Left colon (tissue), 2 donors: ENCODE results near the gene HOXD10. TPM values are rescaled to one million over a fixed set of nuclear protein-coding genes. Genes with fewer than 3 reads are reported as not detected.

Source experiments
- ATAC-seq: fragments of 200-7000 bp; cut with Tn5 transposase; one replicate; pipeline ENCODE4 v1.9.1; 2020; ENCODE audit warnings: mild to moderate bottlenecking, moderate library complexity
- DNase-seq, 2 donors: peaks; one replicate each; pipeline ENCODE4 v3.0.0-alpha.2; 2020
- intact Hi-C, 2 donors: fragments of 100-400 bp; cut with DNase I in 1 of 2; cut with micrococcal nuclease in 1 of 2; formaldehyde crosslinking; loops; one replicate each; pipeline versions ENCODE4 v1.11.2 to v1.14.0; 2022; cut with DNase I, micrococcal nuclease
- microRNA-seq, 2 donors: library from miRNA; unstranded; fragments of <30 nt; microRNA quantifications; one replicate each; pipeline versions ENCODE4 v1.1.0 to v1.2.0, GENCODE V29; 2020
- total RNA-seq, 2 donors: library from RNA; stranded (reverse); fragmentation: NEBNext Ultra II Directional; extraction: Animal tissue kit (Norgen Biotek cat#: 25700); gene quantifications; one replicate each; pipeline ENCODE4 v1.2.1, GENCODE V29; 2021
- donor health status: DM: no; HTN: no; CAD: no.
- donor health status: DM: yes; HTN: yes; CAD: no.

The HOXD10 gene
- total RNA-seq, 2 donors from 2014 or later, result 1.0 to 14.8 TPM

- ATAC-seq (no peak), DNase-seq (no peak)
- intact Hi-C loops, result no loop called here
Observed at GRCh38 chr2:176160986-176161824, 44.6 kb downstream of the HOXD10 start.

GRCh38 chr2:176161825-176162626 lies 45.4 kb downstream of the HOXD10 start:
- intact Hi-C loops, result no loop called here
- ATAC-seq (no peak), DNase-seq (no peak)

- ATAC-seq (peak; percentile 60), DNase-seq (no peak)
- intact Hi-C loops, result no loop called here
Observed at GRCh38 chr2:176162911-176163671, 46.5 kb downstream of the HOXD10 start.

- no peak for DNase-seq
- no peak for ATAC-seq
- intact Hi-C loops, result no loop called here
Observed at GRCh38 chr2:176163672-176164056, 47.1 kb downstream of the HOXD10 start.

GRCh38 chr2:176164201-176164600 lies 47.6 kb downstream of the HOXD10 start:
- no peak for ATAC-seq
- no peak for DNase-seq

GRCh38 chr2:176164611-176165369 lies 48.2 kb downstream of the HOXD10 start:
- no peak for DNase-seq
- ATAC-seq, result no peak
- intact Hi-C loops, result no loop called here

More at GRCh38 chr2:176164201-176164600, 47.6 kb downstream of the HOXD10 start:
- intact Hi-C loops, result no loop called here

DNA sequence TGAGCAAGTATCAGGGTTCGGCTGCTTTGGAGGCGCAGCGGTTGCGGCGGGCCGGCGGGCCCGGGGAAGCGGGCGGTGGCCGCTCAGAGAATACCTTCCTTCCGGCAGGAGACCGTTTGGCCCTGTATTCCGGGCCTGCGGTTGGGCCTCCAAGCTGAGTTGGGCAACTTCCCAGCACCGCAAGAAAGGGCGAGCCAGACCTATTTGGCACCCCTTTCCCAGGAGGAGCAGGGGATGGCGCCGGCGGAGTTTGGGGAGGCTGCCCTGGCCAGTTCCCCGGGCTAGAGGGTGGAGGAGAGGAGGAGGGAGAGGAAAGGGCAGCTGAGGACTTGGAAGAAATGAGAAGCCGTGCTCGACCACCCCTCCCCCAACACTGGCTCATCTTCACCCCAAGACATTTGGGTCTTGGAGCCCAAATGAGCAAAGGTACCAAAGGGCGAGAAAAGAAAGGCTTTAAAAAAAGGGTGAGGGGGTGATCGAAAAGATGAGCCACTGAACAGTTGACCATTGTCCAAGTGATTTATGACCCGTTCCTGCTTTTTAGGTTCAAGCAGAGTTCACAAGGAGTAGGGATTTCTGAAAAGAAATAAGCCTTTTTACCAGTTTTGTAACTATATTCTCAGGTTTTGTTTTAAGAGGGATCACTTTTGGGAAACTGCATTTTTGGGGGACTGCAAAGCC lies 48.9 kb downstream of the HOXD10 start:
- ATAC-seq, result no peak
- DNase-seq, result no peak
- intact Hi-C loops, result no loop called here

DNA sequence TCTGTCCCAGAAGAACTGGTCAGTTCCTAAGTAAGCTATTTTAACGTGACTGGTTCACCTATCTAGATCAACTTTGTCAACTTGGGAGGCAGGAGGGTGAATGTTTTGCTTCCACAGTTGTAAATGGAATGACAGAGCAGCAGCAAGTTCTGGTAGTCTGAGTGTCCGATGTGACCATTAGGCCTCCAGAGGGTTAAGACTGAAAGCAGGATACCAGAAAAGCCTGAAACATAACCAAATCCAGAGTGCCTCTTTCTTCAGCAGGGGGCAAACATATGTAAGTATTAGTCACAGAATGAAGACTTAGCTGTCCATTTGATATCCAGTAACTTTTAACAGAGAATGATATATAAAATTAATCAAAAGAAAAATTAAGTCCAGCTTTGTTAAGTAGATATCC lies 49.7 kb downstream of the HOXD10 start:
- intact Hi-C loops, result no loop called here
- DNase-seq, result no peak
- no peak for ATAC-seq

DNA sequence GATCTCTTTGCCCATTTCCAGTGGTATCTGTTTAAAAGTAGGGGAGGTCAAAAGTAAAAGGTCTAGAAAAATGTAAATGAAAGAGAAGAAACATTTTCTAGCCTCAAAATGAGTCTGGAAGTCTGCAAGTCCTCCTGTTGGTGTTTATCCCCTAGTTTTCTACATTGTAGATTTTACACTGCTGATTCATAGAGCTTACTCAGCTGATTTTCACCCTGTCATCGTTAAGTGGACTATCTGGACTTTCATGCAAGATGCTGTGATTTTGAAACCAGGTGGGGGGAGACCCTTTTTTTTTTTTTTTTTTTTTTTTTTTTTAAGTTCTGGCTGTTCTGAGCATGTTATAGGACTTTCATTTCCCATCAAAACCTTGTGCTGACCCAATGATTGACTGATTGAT lies 50.8 kb downstream of the HOXD10 start:
- no peak for ATAC-seq
- no peak for DNase-seq
- intact Hi-C loops, result no loop called here

GRCh38 chr2:176169181-176169580 lies 52.6 kb downstream of the HOXD10 start:
- ATAC-seq, result no peak
- DNase-seq, result no peak
- intact Hi-C loops, result no loop called here

Small RNA genes lying within 50 kb of the gene (microRNA-seq; reads per million reads assigned to microRNA genes)
- 18,169 to 28,156 reads per million in 2 donors for gene MIR10B

Other genes starting within 250 kb of the HOXD10 start
- 10 to 100 TPM; 41.5 to 41.9 TPM for gene LNPK, start 114.5 kb upstream of the HOXD10 start, total RNA-seq
- gene EVX2, start 32.8 kb upstream of the HOXD10 start, total RNA-seq, result not detected
- gene HOXD13, start 24.1 kb upstream of the HOXD10 start, total RNA-seq, result under 1 TPM; 0.14 to 0.15 TPM
- not detected for gene HOXD12, start 17.0 kb upstream of the HOXD10 start, total RNA-seq
- 1 to 10 TPM in 1 of 2 donors, under 1 TPM in 1; 0.37 to 4.2 TPM for gene HOXD11, start 9.5 kb upstream of the HOXD10 start, total RNA-seq
- 1 to 10 TPM; 1.4 to 5.8 TPM for gene HOXD9, start 5.9 kb downstream of the HOXD10 start, total RNA-seq
- 1 to 10 TPM; 6.2 to 9.8 TPM for gene HOXD8, start 12.9 kb downstream of the HOXD10 start, total RNA-seq
- 1 to 10 TPM; 3.8 to 9.7 TPM for gene HOXD4, start 34.8 kb downstream of the HOXD10 start, total RNA-seq
- gene HOXD3, start 40.5 kb downstream of the HOXD10 start, total RNA-seq, result 1 to 10 TPM; 3.8 to 9.5 TPM
- gene HOXD1, start 71.9 kb downstream of the HOXD10 start, total RNA-seq, result 1 to 10 TPM; 3.5 to 6.9 TPM
- gene MTX2, start 152.7 kb downstream of the HOXD10 start, total RNA-seq, result 10 to 100 TPM; 31.1 to 34.0 TPM